Stimulated activated CD4-positive, alpha-beta T cell treated with anti-CD3 and anti-CD28 coated beads, Interleukin-1b, Interleukin-23, amount 100 ng/mL, for 48 hours (primary cell): ENCODE data around the gene RIPPLY3.
"Not testable (repeated sequence)": the region's sequence is repeated elsewhere in the genome, so short reads cannot be mapped to it uniquely, and the experiment has no call there.

Source experiments
- DNase-seq: peaks from one replicate; pipeline ENCODE4 v3.0.0-alpha.2; 2020

The RIPPLY3 gene

GRCh38 chr21:37026499-37026898, 20.0 kb downstream of the RIPPLY3 start:
- no peak for DNase-seq

- no peak for DNase-seq
These were observed 22.1 kb downstream of the RIPPLY3 start for GRCh38 chr21:37028570-37028969.

- no peak for DNase-seq
These were observed 24.4 kb downstream of the RIPPLY3 start for GRCh38 chr21:37030864-37031263.

- DNase-seq: no peak
These were observed 25.8 kb downstream of the RIPPLY3 start for GRCh38 chr21:37032293-37032692.

GRCh38 chr21:37032877-37033471, 26.5 kb downstream of the RIPPLY3 start:
- no peak for DNase-seq

GRCh38 chr21:37034394-37034793, 27.9 kb downstream of the RIPPLY3 start:
- not testable (repeated sequence) for DNase-seq

GRCh38 chr21:37036177-37036576, 29.7 kb downstream of the RIPPLY3 start:
- no peak for DNase-seq

- no peak for DNase-seq
These were observed 33.0 kb downstream of the RIPPLY3 start for GRCh38 chr21:37039411-37040075.

- no peak for DNase-seq
These were observed 33.7 kb downstream of the RIPPLY3 start for GRCh38 chr21:37040212-37040611.

- DNase-seq: no peak
These were observed 35.3 kb downstream of the RIPPLY3 start for GRCh38 chr21:37041706-37042271.

- DNase-seq: no peak
These were observed 37.3 kb downstream of the RIPPLY3 start for GRCh38 chr21:37043818-37044217.

- DNase-seq: no peak
These were observed 38.1 kb downstream of the RIPPLY3 start for GRCh38 chr21:37044643-37045042.

- DNase-seq: no peak
These were observed 38.6 kb downstream of the RIPPLY3 start for GRCh38 chr21:37045149-37045548.

GRCh38 chr21:37045556-37045955, 39.1 kb downstream of the RIPPLY3 start:
- DNase-seq: no peak

GRCh38 chr21:37047079-37047478, 40.6 kb downstream of the RIPPLY3 start:
- DNase-seq: no peak

GRCh38 chr21:37049741-37050140, 43.2 kb downstream of the RIPPLY3 start:
- not testable (repeated sequence) for DNase-seq

- DNase-seq: no peak
These were observed 48.9 kb downstream of the RIPPLY3 start for GRCh38 chr21:37055271-37055855.

GRCh38 chr21:37057614-37058013, 51.1 kb downstream of the RIPPLY3 start:
- no peak for DNase-seq

- DNase-seq: no peak
These were observed 51.8 kb downstream of the RIPPLY3 start for GRCh38 chr21:37058261-37058660.

GRCh38 chr21:37059181-37059580, 52.7 kb downstream of the RIPPLY3 start:
- no peak for DNase-seq

- peak; percentile 51 for DNase-seq
These were observed 53.8 kb downstream of the RIPPLY3 start for GRCh38 chr21:37060296-37060695.

- no peak for DNase-seq
These were observed 55.6 kb downstream of the RIPPLY3 start for GRCh38 chr21:37061926-37062592.

GRCh38 chr21:37062593-37062935, 56.1 kb downstream of the RIPPLY3 start:
- DNase-seq: no peak

- no peak for DNase-seq
These were observed 56.9 kb downstream of the RIPPLY3 start for GRCh38 chr21:37063433-37063832.
